GM19328 (cell line): ENCODE results near the gene URB2.
"Not testable (repeated sequence)": the region's sequence is repeated elsewhere in the genome, so short reads cannot be mapped to it uniquely, and the experiment has no call there.

Experiments
- ATAC-seq: cut with Tn5 transposase; IDR thresholded peaks from one replicate; pipeline ENCODE4 v1.9.1; 2021; ENCODE audit warnings: mild to moderate bottlenecking, moderate library complexity; ENCODE audit not compliant: unreplicated experiment

Gene URB2

DNA sequence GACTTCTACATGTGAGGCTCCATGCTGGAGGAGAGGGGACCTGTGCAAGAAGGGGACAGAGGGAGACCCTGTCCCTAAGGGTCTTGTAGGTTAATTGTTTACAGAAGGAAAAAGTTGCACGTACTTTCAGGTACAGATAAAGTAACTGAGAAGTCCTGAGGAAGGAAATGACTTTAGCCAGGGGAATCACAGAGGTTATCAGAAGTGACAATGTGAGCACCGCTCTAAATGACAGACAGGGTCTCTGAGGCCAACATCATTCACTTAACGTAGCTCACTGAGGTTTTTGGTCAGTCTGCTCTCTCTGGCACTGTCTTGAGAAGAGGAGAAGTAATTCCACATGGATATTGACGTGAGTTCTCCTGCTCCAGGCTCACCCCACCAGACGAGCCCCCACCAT lies 12.1 kb upstream of the URB2 start:
- no peak for ATAC-seq

DNA sequence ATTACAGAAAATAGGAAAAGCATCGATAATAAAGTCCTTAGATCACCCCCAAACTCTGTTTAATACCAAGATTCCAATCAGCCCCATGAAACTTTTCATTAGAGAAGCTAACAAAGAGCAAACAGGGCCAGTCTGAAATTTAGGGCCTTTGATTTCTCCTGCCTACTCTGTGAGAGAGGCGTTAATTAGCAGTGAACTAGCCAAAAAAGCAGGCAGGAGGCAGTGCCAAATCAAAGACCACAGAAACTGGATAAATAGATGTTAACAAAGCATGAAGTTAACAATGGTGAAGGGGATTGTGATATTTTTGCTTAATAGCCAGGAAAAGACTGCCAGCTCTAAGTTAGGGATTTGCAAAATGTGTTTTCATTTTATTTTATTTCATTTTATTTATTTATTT lies 11.3 kb upstream of the URB2 start:
- no peak for ATAC-seq

DNA sequence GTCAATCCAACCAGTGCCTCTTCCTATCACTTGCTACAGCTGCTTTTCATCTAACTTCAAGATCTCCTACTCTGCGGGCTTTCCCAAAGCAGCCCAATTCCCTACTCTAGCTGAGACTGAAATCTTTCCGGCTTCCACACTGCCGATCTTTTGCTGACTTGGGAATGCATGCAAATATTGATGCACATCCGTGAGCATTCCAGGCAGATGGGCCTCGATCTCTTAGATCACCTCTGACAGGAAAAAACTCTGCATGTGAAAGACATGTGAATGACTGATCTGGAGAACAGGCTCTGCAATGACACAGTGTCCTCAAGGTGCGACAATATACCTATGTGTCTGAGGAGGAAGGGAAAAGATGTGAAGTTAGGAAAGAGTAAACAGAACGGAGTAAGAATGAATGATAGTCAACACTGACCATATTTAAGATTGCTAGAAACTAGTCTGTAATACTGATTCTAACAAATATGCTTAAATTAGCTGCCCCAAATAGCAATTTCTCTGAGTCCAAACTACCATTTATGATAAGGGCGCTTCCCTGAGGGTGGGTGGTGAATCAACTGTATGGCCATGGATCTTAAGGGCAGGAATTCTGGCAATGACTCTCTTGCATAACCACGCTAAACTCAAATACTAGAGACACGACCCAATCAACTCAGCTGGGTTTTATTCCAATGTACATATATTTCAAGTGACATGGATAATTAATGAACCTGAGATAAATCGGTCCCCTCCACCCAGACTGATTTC lies 8.5 kb upstream of the URB2 start:
- ATAC-seq, result no peak

DNA sequence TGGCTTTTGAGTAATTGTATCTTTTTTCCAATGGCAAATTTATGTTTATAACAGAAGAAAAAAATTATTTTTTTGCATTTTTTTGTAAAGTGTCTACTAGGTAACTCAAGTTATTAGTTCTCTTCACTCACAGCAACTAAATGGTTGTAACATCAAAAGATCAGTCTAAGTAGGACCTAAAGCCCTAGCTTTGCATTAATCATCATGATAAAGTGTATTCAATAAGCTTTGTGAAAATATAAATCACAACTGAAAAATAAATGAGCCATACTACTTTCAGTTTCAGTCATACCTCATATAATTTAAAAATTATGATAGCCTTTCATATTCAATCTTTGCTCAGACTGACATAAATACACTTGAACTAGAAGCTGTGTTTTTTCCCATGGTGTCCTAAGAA lies 7.0 kb upstream of the URB2 start:
- ATAC-seq, result no peak

DNA sequence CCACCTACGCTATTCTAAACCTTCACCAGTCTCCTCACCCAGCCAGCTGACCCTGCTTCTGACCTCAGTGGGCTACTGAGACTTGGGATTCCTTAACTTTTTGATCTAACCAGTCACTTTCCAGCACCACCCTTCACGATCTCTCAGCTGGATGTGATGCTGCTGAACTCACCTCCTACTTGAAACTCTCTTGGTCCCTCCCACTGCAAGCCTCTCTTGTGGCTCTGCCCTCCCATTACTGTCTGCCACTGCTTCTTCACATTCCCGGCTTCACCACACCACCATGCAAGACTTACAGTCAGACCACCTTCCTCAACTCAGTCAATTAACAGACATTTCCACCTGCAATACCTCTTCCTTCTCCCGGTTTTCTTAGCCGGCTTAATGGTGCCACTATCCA lies 6.4 kb upstream of the URB2 start:
- ATAC-seq, result no peak

DNA sequence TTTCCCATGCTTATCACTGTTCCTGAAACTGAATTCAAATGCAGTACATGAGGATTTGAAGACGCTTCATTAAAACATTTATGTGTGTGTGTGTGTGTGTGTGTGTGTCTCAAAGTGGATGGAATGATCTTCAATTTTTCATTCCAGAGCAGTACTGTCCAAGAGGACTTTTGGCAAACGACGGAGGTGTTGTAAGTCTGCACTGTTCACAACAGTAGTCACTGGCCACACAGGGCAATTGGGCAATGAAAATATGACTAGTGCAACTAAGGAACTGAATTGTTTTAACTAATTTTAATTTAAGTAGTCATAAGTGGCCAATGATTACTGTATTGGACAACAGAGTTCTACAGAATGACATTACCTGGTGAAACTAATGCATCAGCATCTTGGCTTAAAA lies 5.2 kb upstream of the URB2 start:
- no peak for ATAC-seq

DNA sequence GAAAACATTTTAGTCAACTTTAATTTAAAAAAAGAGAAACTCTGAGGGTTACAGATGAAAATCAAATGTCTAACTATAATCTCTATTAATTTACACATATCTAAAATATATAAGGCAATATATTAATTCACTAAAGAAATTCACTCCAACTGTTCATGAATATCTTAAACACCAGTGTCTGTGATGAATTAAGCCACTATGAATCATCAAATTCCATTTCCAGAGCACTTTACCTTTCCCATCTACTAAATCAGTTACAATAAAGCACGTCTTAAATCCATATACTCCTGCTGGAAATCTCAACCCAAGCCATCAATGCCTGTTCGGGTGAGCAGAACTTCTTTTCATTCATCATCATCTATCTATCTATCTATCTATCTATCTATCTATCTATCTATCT lies 4.4 kb upstream of the URB2 start:
- no peak for ATAC-seq

DNA sequence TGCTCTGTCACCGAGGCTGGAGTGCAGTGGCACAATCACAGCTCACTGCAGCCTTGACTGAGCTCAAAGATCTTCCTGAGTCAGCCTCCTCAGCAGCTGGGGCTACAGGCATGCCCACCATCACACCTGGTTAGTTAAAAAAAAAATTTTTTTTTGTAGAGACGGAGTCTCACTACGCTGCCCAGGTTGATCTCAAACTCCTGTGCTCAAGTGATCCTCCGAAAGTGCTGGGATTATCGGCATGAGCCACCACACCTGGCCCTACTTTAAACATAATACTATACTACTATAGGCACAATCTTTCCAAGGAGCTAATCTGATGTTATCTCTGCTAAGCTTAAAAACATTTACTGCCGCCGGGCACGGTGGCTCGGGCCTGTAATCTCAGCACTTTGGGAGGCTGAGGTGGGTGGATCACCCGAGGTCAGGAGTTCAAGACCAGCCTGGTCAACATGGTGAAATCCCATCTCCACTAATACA lies 3.4 kb upstream of the URB2 start:
- not testable (repeated sequence) for ATAC-seq

DNA sequence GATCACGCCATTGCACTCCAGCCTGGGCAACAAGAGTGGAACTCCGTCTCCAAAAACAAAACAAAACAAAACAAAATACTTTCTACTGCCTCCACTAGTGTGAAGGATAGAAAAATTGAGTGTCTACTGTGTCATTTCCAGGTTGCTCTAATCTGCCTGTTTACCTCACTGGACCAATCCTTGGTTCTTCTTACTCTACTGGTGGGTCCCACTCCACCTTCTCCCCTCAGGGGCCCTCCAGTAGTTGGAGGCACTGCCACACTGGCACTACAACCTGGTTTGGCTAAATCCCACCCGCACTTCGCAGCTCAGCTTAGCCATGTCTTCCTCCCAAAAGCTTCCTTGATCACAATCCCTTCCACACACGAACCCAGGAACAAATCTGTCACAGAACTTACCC lies 2.8 kb upstream of the URB2 start:
- no peak for ATAC-seq

DNA sequence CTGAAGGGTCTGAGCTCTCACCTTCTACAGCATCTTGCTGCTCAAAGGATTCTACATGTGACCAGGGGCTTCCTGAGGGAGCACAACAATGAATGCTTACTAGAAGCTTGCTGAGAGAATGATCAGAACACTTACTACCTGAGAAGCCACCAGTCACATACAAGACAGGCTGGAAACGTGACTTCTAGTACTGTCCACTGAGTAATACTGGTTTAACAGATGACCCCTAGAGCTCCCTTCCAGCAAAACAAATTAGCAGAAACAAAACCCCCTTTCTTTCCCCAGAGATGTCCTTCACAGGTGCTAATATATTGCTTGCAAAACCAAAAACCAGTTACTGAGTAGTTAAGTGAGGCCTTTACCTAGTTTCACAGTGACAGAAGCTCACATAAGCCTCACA lies 2.2 kb upstream of the URB2 start:
- no peak for ATAC-seq

DNA sequence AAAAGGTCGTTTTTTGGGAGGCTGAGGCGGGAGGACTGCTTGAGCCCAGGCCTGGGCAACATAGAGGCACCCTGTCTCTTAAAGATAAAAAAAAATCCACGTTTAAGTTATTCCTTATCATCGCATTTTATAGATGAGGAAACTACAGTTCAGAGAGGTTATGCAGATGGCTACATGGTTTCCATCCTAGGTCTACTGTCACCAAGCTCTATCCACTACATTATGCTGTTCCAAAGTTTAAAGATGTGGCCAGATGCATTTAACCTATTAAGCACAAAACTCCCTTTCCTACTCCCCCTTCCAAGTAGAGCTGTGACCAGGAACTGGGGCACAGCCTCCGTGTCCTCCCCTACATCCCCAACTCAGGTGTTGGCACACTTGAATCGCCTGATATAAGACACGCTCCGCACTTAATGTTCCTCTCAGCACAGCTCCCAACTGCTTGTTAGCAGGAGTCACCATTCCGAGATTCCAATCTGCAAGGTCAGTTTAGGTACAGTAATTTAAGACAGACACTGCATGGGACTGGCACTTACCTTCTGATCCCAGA lies 1.5 kb upstream of the URB2 start:
- no peak for ATAC-seq

DNA sequence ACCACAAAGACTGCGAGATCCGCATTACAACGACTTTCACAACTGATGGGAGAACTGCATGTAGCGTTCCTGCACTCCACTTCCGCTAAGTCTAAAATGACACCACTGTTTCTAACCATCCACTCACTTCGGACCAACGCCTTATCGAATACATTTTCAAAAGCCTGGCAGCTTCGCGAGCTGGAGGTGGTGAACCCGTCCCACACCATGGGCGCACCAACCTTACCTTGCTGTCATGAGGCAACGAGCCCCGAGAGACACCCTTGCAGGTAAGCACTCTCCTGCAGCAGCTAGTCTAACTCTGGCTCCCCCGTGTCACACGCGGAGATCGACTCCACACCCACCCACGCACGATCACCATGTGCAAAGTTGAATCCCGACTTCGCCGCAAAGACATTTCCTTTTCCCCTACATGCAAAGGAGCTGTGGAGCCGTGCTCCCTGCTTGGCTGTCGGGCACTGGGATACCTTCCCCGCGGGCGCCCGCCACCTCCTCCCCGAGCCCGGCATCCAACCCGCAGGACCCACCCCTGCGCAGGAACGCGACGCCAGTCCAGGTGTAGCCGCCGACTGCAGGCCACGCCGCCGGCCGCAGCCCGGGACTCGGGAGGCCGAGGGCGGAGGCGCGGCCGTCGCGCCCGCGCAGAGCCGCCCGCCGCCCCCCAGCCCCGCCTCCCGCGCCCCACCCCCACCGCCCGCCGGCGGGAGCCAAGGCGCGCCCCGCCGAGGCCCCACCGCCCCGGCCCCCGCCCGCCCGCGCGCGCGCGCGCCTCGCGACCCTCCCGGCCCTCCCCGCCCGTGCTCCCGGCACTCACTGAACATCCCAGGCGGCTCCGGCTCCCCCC lies 754 bp upstream of the URB2 start:
- ATAC-seq, result peak; percentile 37

DNA sequence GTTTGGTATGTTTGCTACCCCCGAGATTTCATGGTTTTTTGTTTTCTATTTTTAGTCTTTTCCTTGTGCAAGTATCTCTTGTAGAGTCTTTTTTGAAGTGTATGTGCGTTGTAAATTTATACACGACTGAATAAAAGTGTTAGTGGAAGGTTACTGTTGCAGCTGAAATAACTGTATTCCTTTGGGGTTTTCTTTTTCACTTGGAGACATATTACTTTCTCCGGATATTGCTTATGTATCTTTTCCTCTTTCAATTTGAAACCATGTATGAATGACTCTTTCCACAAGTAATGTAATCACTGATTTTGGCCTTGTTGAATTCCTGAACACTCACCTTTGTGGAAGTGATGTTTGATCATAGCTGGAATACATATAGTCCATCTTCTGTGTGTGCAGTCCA lies 956 bp downstream of the URB2 start:
- no peak for ATAC-seq

DNA sequence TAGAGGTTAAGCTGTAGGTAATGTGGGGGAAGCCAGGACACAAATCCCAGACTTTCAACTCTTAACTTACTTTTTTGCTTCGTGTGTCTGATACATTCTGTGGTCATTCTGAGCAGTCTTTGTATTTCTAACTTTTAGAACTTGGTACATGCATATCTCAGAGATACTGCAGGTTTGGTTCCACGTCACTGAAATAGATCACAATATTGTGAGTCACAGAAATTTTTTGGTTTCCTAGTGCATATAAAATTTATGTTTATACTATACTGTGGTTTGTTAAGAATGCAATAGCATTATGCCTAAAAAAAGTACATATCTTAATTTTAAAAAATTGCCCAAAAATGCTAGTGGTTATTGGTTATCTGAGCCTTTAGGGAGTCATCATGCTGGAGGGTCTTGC lies 3.2 kb downstream of the URB2 start:
- no peak for ATAC-seq

DNA sequence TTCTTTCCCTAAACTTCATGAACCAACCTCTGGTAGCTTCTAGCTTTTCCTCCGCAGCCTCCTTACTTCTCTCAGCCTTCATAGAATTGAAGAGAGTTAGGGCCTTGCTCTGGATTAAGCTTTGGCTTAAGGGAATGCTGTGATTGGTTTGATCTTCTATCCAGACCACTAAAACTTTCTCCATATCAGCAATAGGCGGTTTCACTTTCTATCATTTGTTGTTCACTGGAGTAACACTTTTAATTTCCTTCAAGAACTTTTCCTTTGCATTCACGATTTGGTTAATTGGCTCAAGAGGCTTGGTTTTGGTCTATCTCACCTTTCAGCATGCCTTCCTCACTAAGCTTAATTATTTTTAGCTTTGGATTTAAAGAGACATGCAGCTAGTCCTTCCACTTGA lies 5.1 kb downstream of the URB2 start:
- ATAC-seq, result no peak

DNA sequence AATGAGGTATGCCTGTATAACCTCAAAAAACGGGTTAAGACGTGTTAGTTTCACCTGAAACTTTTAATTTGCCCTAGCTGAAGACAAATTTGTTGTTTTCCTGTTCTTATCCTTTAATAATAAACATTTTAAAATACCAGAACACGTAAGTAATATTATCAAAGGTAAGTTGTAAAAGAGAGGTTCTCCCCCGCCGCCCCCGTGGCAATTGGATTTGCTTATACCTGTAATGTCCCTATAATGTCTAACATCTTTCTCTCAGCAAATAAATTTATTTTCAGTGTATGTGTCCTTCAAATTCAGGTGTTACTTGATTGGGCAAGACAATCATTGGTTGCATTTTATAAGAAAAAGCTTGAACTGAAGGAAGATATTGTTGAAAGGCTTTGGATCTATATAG lies 5.9 kb downstream of the URB2 start:
- ATAC-seq, result no peak

DNA sequence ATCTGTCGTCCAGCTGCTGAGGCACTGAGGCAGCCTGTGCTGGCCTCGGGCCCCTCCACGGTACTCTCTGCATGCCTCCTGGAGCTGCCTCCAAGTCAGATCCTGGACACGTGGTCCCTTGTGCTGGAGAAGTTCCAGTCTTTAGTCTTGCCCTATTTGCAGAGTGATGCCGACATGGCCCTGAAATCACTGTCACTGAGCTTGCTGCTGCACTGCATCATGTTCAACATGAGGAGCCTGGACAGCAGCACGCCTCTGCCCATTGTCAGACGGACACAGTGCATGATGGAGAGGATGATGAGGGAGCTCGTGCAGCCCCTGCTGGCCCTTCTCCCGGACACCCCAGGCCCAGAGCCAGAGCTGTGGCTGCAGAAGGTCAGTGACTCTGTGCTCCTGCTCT lies 10.0 kb downstream of the URB2 start:
- no peak for ATAC-seq

DNA sequence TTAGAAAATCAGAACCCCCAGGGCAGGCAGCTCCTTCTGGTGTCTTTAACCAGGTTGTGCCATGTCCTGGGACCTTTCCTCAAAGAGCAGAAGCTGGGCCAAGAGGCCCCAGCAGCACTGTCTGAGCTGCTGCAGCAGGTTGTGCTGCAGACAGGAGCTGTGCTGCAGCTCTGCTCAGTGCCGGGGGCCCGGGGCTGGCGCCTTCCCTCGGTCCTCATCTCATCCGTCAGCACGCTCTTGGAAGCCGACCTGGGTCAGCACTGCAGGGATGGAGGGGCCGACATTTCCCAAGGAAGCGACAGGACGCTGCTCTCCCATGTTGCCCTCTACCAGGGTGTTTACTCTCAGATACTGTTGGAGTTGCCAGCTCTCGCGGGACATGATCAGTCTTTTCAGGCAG lies 11.7 kb downstream of the URB2 start:
- ATAC-seq, result no peak

DNA sequence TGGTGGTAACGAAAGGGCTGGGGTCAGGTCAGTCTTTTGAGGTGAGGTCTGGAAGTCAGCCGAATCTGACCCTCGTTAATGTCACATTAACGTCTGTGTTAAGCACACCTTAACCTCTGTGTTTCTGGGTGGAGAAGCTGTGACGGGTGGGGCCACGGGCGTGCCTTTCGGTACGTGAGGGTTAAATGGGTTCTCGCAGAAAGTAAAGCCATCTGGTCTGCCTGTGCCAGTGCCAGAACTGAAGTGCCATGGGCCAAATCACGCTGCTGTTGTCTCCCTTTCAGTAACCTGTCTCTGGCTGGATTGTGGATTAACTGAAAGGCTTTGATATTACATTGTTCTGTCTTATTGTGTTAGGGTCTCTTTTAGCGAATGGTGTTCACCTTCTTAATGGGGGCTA lies 14.4 kb downstream of the URB2 start:
- no peak for ATAC-seq

DNA sequence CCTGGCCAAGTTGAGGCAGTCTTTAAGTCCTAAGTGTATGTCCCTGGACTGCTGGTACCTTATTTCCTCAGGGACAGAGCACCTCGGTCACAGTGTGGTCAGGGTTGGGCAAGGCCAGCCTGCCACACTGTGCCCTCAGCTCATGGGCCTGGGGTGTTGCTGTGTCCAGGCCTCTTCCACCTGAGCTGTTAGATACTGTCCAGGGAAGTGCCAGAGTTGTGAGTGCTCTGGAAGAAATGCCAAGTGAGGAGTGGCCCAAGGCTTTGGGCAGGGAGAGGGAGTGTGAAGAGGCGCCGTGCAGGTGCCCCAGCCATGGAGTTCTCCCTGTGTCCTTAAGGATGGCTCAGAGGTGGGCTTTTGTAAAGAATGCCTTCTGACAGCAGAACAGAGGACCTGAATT lies 15.3 kb downstream of the URB2 start:
- no peak for ATAC-seq

DNA sequence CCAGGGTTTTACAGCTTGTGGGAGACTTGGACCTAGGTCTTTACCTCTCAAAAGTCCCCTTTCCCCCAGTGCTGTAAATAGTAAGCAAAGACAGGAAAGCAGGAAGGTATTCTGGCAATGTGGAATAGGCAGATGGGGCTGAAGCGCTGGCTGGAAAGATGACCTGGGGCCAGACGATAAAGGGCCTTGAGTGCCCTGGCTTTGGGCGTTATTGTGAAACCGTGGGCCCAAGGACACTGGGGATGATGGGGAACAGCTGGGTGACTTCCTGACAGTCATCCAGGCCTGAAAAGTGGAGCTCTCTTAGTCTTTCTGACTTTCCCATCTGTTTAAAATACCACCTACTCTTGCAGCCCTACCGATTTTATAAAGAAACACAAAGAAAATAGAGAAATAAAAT lies 16.3 kb downstream of the URB2 start:
- ATAC-seq, result no peak

DNA sequence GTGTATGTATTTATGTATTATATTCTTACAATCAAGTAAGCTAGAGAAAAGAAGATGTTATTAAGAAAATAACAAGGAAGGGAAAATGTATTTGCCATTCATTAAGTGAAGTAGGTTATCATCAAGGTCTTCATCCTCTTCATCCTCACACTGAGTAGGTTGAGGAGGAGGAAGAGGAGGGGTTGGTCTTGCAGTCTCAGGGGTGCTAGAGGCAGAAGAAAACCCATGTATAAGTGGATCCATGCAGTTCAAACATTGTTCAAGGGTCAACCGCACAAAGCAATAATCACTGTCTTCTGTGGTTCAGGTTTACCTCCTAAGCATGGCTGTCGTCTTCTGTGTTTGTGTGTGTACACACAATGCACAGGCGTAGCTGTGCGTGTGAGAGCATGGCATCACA lies 16.9 kb downstream of the URB2 start:
- ATAC-seq, result no peak
